Ascending aorta (tissue), 2 donors: Measurements from ENCODE around the gene AIFM3. TPM values are rescaled to one million over a fixed set of nuclear protein-coding genes. Genes with fewer than 3 reads are reported as not detected.
"Not testable (repeated sequence)": the region's sequence is repeated elsewhere in the genome, so short reads cannot be mapped to it uniquely, and the experiment has no call there.

Experiments
- DNase-seq, 2 donors: peaks; one replicate each; pipeline ENCODE4 v3.0.0-alpha.2; 2019; ENCODE audit warnings: low spot score in 2 of 2
- H3K27ac ChIP-seq, 2 donors: fragments of 200-600 bp; sonication (generic); one replicate each; pipeline ENCODE4 v1.5.1; 2016 to 2017; ENCODE audit warnings: mild to moderate bottlenecking in 1 of 2
- H3K27me3 ChIP-seq: fragments of 200-600 bp; sonication (generic); one replicate; pipeline ENCODE4 v1.5.1; 2017
- H3K36me3 ChIP-seq, 2 donors: fragments of 200-600 bp; sonication (generic); one replicate each; pipeline ENCODE4 v1.5.1; 2016
- H3K4me1 ChIP-seq, 2 donors: fragments of 200-600 bp; sonication (generic); one replicate each; pipeline ENCODE4 v1.5.1; 2016 to 2017; ENCODE audit warnings: mild to moderate bottlenecking in 1 of 2
- H3K4me3 ChIP-seq, 2 donors: fragments of 200-600 bp; sonication (generic); one replicate each; pipeline ENCODE4 v1.5.1; 2016 to 2017; ENCODE audit warnings: mild to moderate bottlenecking in 1 of 2
- H3K9me3 ChIP-seq, 2 donors: fragments of 200-600 bp; sonication (generic); one replicate each; pipeline ENCODE4 v1.5.1; 2016
- intact Hi-C: fragments of 100-400 bp; cut with DNase I; formaldehyde crosslinking; loops from one replicate; pipeline ENCODE4 v1.15.1; 2023
- total RNA-seq: library from RNA; depleted of rRNA; stranded (reverse); fragments of >200 nt; gene quantifications from one replicate; pipeline ENCODE4 v1.1.0, GENCODE V29; 2016
- TF ChIP-seq, protein P1 (sequence below), 3 experiments: fragments of 200-600 bp in 2 of 3; fragments of 450-650 bp in 1 of 3; sonication (generic) in 2 of 3; IDR thresholded peaks; one replicate each; pipeline ENCODE4 v1.5.1; 2016 to 2019; ENCODE audit warnings: antibody characterized with exemption in 3 of 3, mild to moderate bottlenecking in 1 of 3, moderate library complexity in 1 of 3

Gene AIFM3
- total RNA-seq, 1 donor from 2014 or later = not detected

DNA sequence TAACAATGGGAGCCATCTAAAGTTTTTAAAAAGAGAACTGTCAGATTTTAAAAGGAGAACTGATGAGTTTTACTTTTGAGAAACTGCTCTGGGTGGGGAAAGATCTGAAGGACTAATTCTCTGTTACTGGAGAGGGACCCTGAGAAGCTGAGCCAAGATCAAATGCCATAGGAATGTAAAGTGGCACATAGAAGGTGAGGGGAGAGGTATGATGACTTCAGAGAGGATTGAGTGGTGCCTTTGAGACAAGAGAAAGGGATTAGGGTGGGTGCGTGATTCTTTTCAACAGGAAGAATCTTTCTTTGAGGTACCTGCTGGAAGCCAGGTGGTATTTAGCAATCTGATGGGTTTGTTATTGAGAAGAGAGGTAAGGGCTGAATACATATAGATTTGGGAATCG is 40.8 kb upstream of the AIFM3 start:
- intact Hi-C loops = no loop called here
- no peaks in the 10 kb centered on the region for H3K9me3 ChIP-seq
- H3K27ac ChIP-seq = no peak overlapping the region
- no peaks in the 10 kb centered on the region for H3K27me3 ChIP-seq
- H3K4me3 ChIP-seq = no peak overlapping the region
- TF ChIP-seq, protein P1, sequence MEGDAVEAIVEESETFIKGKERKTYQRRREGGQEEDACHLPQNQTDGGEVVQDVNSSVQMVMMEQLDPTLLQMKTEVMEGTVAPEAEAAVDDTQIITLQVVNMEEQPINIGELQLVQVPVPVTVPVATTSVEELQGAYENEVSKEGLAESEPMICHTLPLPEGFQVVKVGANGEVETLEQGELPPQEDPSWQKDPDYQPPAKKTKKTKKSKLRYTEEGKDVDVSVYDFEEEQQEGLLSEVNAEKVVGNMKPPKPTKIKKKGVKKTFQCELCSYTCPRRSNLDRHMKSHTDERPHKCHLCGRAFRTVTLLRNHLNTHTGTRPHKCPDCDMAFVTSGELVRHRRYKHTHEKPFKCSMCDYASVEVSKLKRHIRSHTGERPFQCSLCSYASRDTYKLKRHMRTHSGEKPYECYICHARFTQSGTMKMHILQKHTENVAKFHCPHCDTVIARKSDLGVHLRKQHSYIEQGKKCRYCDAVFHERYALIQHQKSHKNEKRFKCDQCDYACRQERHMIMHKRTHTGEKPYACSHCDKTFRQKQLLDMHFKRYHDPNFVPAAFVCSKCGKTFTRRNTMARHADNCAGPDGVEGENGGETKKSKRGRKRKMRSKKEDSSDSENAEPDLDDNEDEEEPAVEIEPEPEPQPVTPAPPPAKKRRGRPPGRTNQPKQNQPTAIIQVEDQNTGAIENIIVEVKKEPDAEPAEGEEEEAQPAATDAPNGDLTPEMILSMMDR (IDR thresholded peaks at IDR 0.05) = no peak
- no peak for DNase-seq
- no peaks in the 10 kb centered on the region for H3K36me3 ChIP-seq
- H3K4me1 ChIP-seq = peaks cover 0 to 17% of the 10 kb centered on the region in 2 donors

DNA sequence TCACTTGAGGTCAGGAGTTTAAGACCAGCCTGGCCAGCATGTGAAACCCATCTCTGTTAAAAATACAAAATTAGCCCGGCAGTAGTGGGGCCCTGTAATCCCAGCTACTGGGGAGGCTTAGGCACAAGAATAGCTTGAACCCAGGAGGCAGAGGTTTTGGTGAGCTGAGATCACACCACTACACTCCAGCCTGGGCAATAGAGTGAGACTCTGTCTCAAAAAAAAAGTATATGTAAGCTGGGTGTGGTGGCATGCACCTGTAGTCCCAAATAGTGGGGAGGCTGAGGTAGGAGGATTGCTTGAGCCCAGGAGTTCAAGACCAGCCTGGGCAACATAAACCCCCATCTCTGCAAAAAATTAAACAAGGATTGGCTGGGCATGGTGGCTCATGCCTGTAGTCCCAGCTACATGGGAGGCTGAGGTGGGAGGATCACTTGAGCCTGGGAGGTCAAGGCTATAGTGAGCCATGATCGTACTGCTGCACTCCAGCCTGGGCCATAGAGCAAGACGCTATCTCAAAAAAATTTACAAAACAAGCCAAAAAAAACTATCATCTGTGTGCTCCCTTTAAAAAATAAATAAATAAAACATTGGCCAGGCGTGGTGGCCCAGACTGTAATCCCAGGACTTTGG is 39.0 kb upstream of the AIFM3 start:
- DNase-seq = no peak
- Histone ChIP-seq H3K4me3 (no peak overlapping the region), H3K36me3 (no peaks in the 10 kb centered on the region), H3K27ac (no peak overlapping the region), H3K27me3 (no peaks in the 10 kb centered on the region), H3K9me3 (no peaks in the 10 kb centered on the region), H3K4me1 (peaks cover 0 to 5% of the 10 kb centered on the region in 2 donors)
- TF ChIP-seq, protein P1 (IDR thresholded peaks at IDR 0.05) = no peak
- intact Hi-C loops = no loop called here

- no peaks in the 10 kb centered on the region for H3K27me3 ChIP-seq
- H3K36me3 ChIP-seq = no peaks in the 10 kb centered on the region
- H3K27ac ChIP-seq = no peak overlapping the region
- no peaks in the 10 kb centered on the region for H3K9me3 ChIP-seq
- intact Hi-C loops = no loop called here
- peaks cover 0 to 5% of the 10 kb centered on the region in 2 donors for H3K4me1 ChIP-seq
- TF ChIP-seq, protein P1 (IDR thresholded peaks at IDR 0.05) = no peak
- H3K4me3 ChIP-seq = no peak overlapping the region
- no peak for DNase-seq
Observed at GRCh38 chr22:20928573-20928967, 38.5 kb upstream of the AIFM3 start.

GRCh38 chr22:20930004-20930403 is 37.1 kb upstream of the AIFM3 start:
- intact Hi-C loops = no loop called here
- Histone ChIP-seq H3K27ac (no peak overlapping the region), H3K4me3 (no peak overlapping the region), H3K36me3 (peaks cover 6 to 12% of the 10 kb centered on the region in 2 donors), H3K27me3 (no peaks in the 10 kb centered on the region), H3K9me3 (no peaks in the 10 kb centered on the region), H3K4me1 (peaks cover 0 to 5% of the 10 kb centered on the region in 2 donors)
- no peak for DNase-seq
- TF ChIP-seq, protein P1 (IDR thresholded peaks at IDR 0.05) = no peak

DNA sequence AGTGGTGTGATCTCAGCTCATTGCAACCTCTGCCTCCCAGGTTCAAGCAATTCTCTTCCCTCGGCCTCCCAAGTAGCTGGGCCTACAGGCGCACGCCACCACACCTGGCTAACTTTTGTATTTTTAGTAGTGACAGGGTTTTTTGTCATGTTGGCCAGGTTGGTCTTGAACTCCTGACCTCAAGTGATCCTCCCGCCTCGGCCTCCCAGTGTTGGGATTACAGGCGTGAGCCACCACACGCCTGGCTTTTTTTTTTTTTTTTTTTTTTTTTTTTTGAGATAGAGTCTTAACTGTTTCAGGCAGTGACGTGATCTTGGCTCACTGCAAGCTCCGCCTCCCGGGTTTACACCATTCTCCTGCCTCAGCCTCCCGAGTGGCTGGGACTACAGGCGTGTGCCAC is 36.6 kb upstream of the AIFM3 start:
- H3K9me3 ChIP-seq, H3K4me1 ChIP-seq, H3K27me3 ChIP-seq, H3K27ac ChIP-seq, H3K4me3 ChIP-seq, intact Hi-C loops, DNase-seq: not testable (repeated sequence)
- H3K36me3 ChIP-seq = peaks cover 6 to 16% of the 10 kb centered on the region in 2 donors

DNA sequence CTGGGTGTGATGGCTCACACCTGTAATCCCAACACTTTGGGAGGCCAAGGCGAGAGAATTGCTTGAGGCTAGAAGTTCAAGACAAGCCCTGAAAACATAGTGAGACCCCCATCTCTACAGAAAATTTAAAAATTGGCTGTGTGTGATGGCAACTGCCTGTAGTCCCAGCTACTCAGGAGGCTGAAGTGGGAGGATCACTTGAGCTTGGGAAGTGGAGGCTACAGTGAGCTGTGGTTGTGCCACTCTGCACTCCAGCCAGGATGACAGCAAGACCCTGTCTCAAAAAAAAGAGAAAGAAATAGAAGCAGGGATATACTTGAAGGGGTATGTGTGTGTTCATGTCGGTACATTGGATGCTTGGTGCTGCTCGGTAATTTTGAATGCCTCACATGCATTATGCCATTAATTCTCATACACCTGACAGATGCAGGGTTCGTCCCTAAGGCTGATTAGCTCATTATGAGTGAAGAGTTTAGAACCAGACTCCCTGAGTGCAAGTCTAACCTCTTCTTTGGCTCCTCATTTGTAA is 35.9 kb upstream of the AIFM3 start:
- no peak overlapping the region for H3K4me3 ChIP-seq
- H3K27me3 ChIP-seq = no peaks in the 10 kb centered on the region
- DNase-seq = no peak
- no peaks in the 10 kb centered on the region for H3K9me3 ChIP-seq
- intact Hi-C loops = no loop called here
- H3K36me3 ChIP-seq = peaks cover 11 to 23% of the 10 kb centered on the region in 2 donors
- peaks cover 0 to 7% of the 10 kb centered on the region in 2 donors for H3K4me1 ChIP-seq
- TF ChIP-seq, protein P1 (IDR thresholded peaks at IDR 0.05) = no peak
- H3K27ac ChIP-seq = no peak overlapping the region
